Activated CD4-positive, alpha-beta memory T cell treated with anti-CD3 and anti-CD28 coated beads for 36 hours (primary cell): ENCODE measurements around the gene CHI3L1. TPM values are rescaled to one million over a fixed set of nuclear protein-coding genes. Genes with fewer than 3 reads are reported as not detected.

ENCODE experiments used
- CTCF ChIA-PET: fragments of 350-600 bp; sonication (Branson Sonifier 250); formaldehyde crosslinking; loops from one replicate; lab custom pipeline; 2021; ENCODE audit warnings: antibody characterized with exemption, inconsistent platforms; lab: Charles Lee
- POLR2A ChIA-PET: fragments of 350-600 bp; sonication (Branson Sonifier 250); formaldehyde crosslinking; loops from one replicate; lab custom pipeline; 2021; ENCODE audit warnings: antibody characterized with exemption; lab: Charles Lee
- DNase-seq: peaks from one replicate; pipeline ENCODE4 v3.0.0-alpha.2; 2020
- H3K27ac Mint-ChIP-seq: one replicate; pipeline ENCODE4 v1.8.0; 2021; ENCODE audit warnings: mixed read lengths
- H3K27me3 Mint-ChIP-seq: one replicate; pipeline ENCODE4 v1.8.0; 2021; ENCODE audit warnings: mixed read lengths
- H3K36me3 Mint-ChIP-seq: one replicate; pipeline ENCODE4 v1.8.0; 2021; ENCODE audit warnings: mixed read lengths
- H3K4me1 Mint-ChIP-seq: one replicate; pipeline ENCODE4 v1.8.0; 2021; ENCODE audit warnings: low read depth, mixed read lengths
- H3K4me3 Mint-ChIP-seq: one replicate; pipeline ENCODE4 v1.8.0; 2021; ENCODE audit warnings: mild to moderate bottlenecking, mixed read lengths
- H3K9me3 Mint-ChIP-seq: one replicate; pipeline ENCODE4 v1.8.0; 2021; ENCODE audit warnings: mixed read lengths
- intact Hi-C: fragments of 100-400 bp; cut with micrococcal nuclease; formaldehyde crosslinking; loops from one replicate; pipeline ENCODE4 v1.15.1; 2023
- total RNA-seq, 2 experiments: library from RNA; stranded (reverse); gene quantifications; one replicate each; pipeline ENCODE4 v1.2.3, GENCODE V29; 2021

CHI3L1 gene
- total RNA-seq, 2 experiments from 2014 or later, result not detected

- DNase-seq, result no peak
- H3K36me3 Mint-ChIP-seq, result no peaks in the 10 kb centered on the region
- no peak overlapping the region for H3K27ac Mint-ChIP-seq
- no peaks in the 10 kb centered on the region for H3K9me3 Mint-ChIP-seq
- H3K4me3 Mint-ChIP-seq, result no peak overlapping the region
- POLR2A ChIA-PET, result no interaction called here
- CTCF ChIA-PET, result interaction anchor here (0.6 to 4.5 kb wide), 14 partner anchors 9 to 290 kb away, joined by 3 to 79 read pairs (median 6); partner anchors contain the start of genes ADORA1 and CHI3L1
- intact Hi-C loops, result loop anchor here (5.0 kb wide), 2 partner anchors 44 to 56 kb away; no protein-coding TSS in a partner anchor
- H3K4me1 Mint-ChIP-seq, result no peaks in the 10 kb centered on the region
- peaks cover 1% of the 10 kb centered on the region for H3K27me3 Mint-ChIP-seq
Measured at GRCh38 chr1:203173011-203173555, 13.4 kb downstream of the CHI3L1 start.

GRCh38 chr1:203172184-203173010, 14.1 kb downstream of the CHI3L1 start:
- Mint-ChIP-seq H3K9me3 (no peaks in the 10 kb centered on the region), H3K27me3 (no peaks in the 10 kb centered on the region), H3K4me1 (no peaks in the 10 kb centered on the region), H3K36me3 (no peaks in the 10 kb centered on the region), H3K4me3 (no peak overlapping the region), H3K27ac (no peak overlapping the region)
- POLR2A ChIA-PET, result interaction anchor here (0.5 kb wide), 1 partner anchor 28 kb away, joined by 4 read pairs; no protein-coding TSS in a partner anchor
- CTCF ChIA-PET, result interaction anchor here (0.6 to 4.5 kb wide), 22 partner anchors 10 to 137 kb away, joined by 3 to 79 read pairs (median 5); partner anchors contain the start of genes ADORA1 and CHI3L1
- intact Hi-C loops, result loop anchor here (1.0 to 5.0 kb wide), 3 partner anchors 45 to 133 kb away; no protein-coding TSS in a partner anchor
- peak; percentile 58 for DNase-seq

- Mint-ChIP-seq H3K27me3 (no peaks in the 10 kb centered on the region), H3K4me1 (no peaks in the 10 kb centered on the region), H3K27ac (no peak overlapping the region), H3K9me3 (no peaks in the 10 kb centered on the region), H3K36me3 (no peaks in the 10 kb centered on the region), H3K4me3 (no peak overlapping the region)
- ChIA-PET CTCF (interaction anchor here (0.6 to 4.5 kb wide), 20 partner anchors 10 to 217 kb away, joined by 3 to 79 read pairs (median 6); partner anchors contain the start of gene ADORA1), POLR2A (interaction anchor here (0.5 kb wide), 1 partner anchor 27 kb away, joined by 4 read pairs; no protein-coding TSS in a partner anchor)
- no peak for DNase-seq
- intact Hi-C loops, result loop anchor here (1.0 to 5.0 kb wide), 3 partner anchors 46 to 132 kb away; no protein-coding TSS in a partner anchor
Measured at GRCh38 chr1:203171341-203172183, 14.9 kb downstream of the CHI3L1 start.

GRCh38 chr1:203170625-203171330, 15.7 kb downstream of the CHI3L1 start:
- no peak overlapping the region for H3K4me3 Mint-ChIP-seq
- CTCF ChIA-PET, result interaction anchor here (1.1 to 4.5 kb wide), 7 partner anchors 8 to 135 kb away, joined by 3 to 79 read pairs (median 10); no protein-coding TSS in a partner anchor
- H3K27ac Mint-ChIP-seq, result no peak overlapping the region
- POLR2A ChIA-PET, result no interaction called here
- DNase-seq, result no peak
- peaks cover 3% of the 10 kb centered on the region for H3K27me3 Mint-ChIP-seq
- intact Hi-C loops, result loop anchor here (5.0 kb wide), 2 partner anchors 47 to 53 kb away; no protein-coding TSS in a partner anchor
- no peaks in the 10 kb centered on the region for H3K36me3 Mint-ChIP-seq
- no peaks in the 10 kb centered on the region for H3K4me1 Mint-ChIP-seq
- H3K9me3 Mint-ChIP-seq, result no peaks in the 10 kb centered on the region

GRCh38 chr1:203169770-203170520, 16.6 kb downstream of the CHI3L1 start:
- Mint-ChIP-seq H3K36me3 (no peaks in the 10 kb centered on the region), H3K27ac (no peak overlapping the region), H3K4me3 (no peak overlapping the region), H3K9me3 (no peaks in the 10 kb centered on the region), H3K27me3 (peaks cover 10% of the 10 kb centered on the region), H3K4me1 (no peaks in the 10 kb centered on the region)
- intact Hi-C loops, result loop anchor here (5.0 kb wide), 2 partner anchors 47 to 53 kb away; no protein-coding TSS in a partner anchor
- POLR2A ChIA-PET, result no interaction called here
- CTCF ChIA-PET, result interaction anchor here (1.1 to 4.5 kb wide), 4 partner anchors 9 to 130 kb away, joined by 3 to 79 read pairs (median 6); no protein-coding TSS in a partner anchor
- no peak for DNase-seq

- Mint-ChIP-seq H3K27ac (no peak overlapping the region), H3K4me3 (no peak overlapping the region), H3K9me3 (no peaks in the 10 kb centered on the region), H3K4me1 (no peaks in the 10 kb centered on the region), H3K27me3 (peaks cover 14% of the 10 kb centered on the region), H3K36me3 (no peaks in the 10 kb centered on the region)
- POLR2A ChIA-PET, result no interaction called here
- DNase-seq, result no peak
- intact Hi-C loops, result no loop called here
- CTCF ChIA-PET, result interaction anchor here (1.3 kb wide), 1 partner anchor 129 kb away, joined by 6 read pairs; no protein-coding TSS in a partner anchor
Measured at GRCh38 chr1:203168991-203169390, 17.5 kb downstream of the CHI3L1 start.

- Mint-ChIP-seq H3K36me3 (no peaks in the 10 kb centered on the region), H3K27me3 (peaks cover 16% of the 10 kb centered on the region), H3K4me3 (no peak overlapping the region), H3K4me1 (no peaks in the 10 kb centered on the region), H3K27ac (no peak overlapping the region), H3K9me3 (no peaks in the 10 kb centered on the region)
- intact Hi-C loops, result no loop called here
- POLR2A ChIA-PET, result no interaction called here
- no peak for DNase-seq
- CTCF ChIA-PET, result interaction anchor here (0.9 to 1.3 kb wide), 2 partner anchors 48 to 128 kb away, joined by 3 to 6 read pairs; no protein-coding TSS in a partner anchor
Measured at GRCh38 chr1:203168256-203168786, 18.2 kb downstream of the CHI3L1 start.

- no peak overlapping the region for H3K4me3 Mint-ChIP-seq
- ChIA-PET POLR2A (no interaction called here), CTCF (interaction anchor here (0.9 kb wide), 1 partner anchor 47 kb away, joined by 3 read pairs; no protein-coding TSS in a partner anchor)
- H3K36me3 Mint-ChIP-seq, result no peaks in the 10 kb centered on the region
- DNase-seq, result no peak
- H3K4me1 Mint-ChIP-seq, result no peaks in the 10 kb centered on the region
- peaks cover 16% of the 10 kb centered on the region for H3K27me3 Mint-ChIP-seq
- intact Hi-C loops, result no loop called here
- no peak overlapping the region for H3K27ac Mint-ChIP-seq
- H3K9me3 Mint-ChIP-seq, result no peaks in the 10 kb centered on the region
Measured at GRCh38 chr1:203167913-203168200, 18.6 kb downstream of the CHI3L1 start.

- no peak overlapping the region for H3K27ac Mint-ChIP-seq
- peaks cover 16% of the 10 kb centered on the region for H3K27me3 Mint-ChIP-seq
- H3K36me3 Mint-ChIP-seq, result no peaks in the 10 kb centered on the region
- ChIA-PET POLR2A (no interaction called here), CTCF (interaction anchor here (0.6 to 1.4 kb wide), 5 partner anchors 47 to 164 kb away, joined by 3 to 9 read pairs (median 5); no protein-coding TSS in a partner anchor)
- no peak for DNase-seq
- no peaks in the 10 kb centered on the region for H3K9me3 Mint-ChIP-seq
- no peak overlapping the region for H3K4me3 Mint-ChIP-seq
- H3K4me1 Mint-ChIP-seq, result no peaks in the 10 kb centered on the region
- intact Hi-C loops, result no loop called here
Measured at GRCh38 chr1:203167026-203167912, 19.2 kb downstream of the CHI3L1 start.
